HUDEP-2 (cell line): ENCODE data around the gene BNIP5.

Experiments
- DNase-seq, 76 experiments: peaks; one replicate each; lab custom pipeline; 2025; ENCODE audit not compliant: unreplicated experiment in 76 of 76; lab: John Stamatoyannopoulos, UW

Gene BNIP5

DNA sequence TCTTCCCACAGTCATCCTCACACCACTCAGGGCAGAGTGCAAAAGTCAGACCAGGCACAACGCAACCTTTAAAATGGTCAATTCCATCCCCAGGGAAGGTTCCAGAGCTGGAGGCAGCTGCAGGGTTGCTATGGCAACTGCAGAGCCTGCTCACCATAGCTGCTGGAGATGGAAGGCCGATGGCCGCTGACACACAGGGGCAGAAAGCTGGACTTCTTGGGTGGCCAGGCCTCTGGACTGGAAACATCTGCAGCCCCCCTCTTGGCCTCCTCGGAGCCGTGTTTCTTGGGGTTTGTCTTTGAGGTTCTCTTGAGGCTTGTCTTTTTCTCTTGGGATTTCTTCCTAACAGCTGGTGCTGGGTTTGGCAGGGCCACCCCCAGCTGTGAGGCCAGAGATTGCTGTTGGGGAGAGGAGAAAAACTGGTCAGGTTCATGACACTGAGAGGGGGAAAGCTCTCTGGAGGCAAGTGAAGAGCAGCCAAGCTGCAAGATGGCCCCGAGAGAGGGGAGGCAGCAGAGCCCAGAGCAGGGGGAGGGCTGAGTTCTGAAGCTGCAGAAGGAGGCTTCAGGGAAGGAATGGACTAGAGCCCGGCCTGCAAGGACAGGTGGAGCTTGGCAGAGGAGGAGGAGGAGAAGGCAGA, 10.2 kb downstream of the BNIP5 start:
- no peak for DNase-seq

DNA sequence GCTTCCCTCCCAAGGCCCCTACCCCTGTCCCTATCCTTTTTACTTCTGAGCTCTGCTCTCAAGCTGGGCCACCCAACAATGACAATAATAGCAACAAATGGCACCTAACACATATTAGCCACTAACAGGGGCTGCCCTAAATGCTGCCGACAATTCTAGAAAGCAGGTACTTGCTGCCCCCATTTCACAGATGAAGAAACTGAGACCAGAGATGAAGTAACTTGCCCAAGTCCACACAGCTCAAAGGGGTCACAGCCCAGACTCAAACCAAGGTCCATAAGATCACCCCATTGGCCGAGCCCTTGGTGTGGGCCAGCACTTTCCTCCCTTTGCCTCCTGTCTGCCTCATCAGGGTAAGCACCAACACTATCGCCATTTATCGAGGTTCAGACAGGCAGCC, 12.0 kb downstream of the BNIP5 start:
- DNase-seq: no peak

DNA sequence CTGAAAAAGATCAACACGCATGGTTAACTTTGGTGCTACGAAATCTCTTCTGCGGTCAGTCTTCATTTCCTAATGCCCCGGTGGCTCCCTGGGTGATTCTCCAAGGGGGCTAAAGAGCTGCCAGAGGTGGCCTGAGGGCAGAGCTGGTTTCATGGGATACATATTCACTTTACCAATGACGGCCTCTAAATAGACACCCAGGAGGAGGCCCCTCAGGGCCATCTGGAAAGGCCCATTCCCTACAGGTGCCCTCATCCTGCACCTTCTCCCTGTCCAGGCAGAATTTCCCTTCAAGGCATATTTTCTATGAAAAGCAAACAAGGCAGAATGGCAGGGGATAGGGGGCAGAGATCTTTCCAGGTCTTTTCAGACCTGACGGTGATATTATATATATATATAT, 12.5 kb downstream of the BNIP5 start:
- DNase-seq: no peak

DNA sequence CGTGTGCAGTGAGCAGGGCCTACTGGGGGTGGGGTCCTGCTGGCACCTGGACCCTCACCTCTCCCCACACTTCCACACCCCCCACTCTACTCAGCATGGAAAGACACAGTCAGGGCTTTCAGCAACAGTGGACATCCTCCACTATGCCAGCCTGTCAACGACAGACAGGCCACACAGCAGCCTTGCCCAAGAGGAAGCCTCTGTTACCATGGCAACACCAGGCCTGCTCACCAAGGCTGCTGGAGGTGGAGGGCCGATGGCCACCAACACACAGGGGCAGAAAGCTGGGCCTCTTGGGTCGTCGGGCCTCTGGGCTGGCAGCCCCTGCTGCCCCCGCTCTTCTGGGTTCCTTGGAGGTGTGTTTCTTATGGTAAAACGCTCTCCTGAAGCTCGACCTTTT, 13.6 kb downstream of the BNIP5 start:
- DNase-seq: no peak

DNA sequence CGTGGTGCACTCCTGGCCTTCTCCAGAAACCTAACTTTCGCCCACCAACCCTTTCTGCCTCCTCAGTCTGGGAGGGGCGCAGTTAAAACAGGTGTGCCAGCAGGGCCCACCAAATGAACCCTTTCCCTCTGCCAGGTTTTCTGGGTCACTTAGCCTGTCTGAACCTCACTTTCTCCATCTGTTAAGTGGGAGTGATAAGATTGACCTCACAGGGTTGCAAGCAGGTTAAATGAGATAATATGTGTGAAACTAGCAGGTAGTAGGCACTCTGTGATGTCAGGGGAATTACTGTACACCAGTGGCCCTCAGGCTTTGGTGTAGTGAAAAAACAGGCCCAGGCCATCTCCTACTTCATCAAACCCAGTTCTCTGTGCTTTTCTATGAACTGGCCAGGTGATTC, 14.1 kb downstream of the BNIP5 start:
- no peak for DNase-seq

DNA sequence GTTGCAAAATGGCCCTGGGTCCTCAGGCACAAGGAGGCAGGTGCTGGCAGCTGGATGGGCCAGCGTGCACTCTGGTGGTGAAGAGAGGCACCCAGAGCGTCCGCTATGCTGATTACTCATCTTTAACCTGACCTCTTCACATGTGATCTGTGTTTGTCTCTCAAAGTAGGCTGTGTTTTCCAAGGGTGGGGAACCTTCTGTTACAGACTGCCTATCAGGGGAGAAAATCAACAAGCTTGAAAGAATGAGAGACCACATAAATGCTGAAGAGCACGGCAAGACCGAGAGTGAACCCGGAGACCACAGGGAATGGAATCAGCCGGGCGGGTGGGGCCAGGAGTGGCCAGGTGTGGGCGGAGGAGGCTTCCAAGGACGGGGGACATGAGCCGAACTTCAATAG, 16.2 kb downstream of the BNIP5 start:
- peak in 1 of 76 experiments; percentile 20 for DNase-seq

DNA sequence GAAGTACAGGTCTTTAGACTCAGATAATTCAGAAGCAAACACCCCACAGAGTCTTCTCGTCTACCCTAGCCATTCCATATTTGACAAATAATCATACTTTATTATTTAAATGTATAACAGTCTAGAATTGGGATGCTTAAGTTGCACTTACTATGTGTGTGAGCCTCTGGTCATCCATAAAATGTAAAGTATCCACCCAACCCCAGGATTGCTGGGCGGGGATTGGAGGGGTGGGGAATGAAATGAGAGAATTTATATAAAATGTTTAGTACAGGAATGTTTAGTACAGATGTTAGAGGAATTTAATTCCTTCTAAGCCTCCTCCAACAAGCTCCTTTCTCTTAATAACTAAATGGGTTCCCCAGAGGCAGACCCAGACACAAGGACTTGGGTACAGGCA, 16.9 kb downstream of the BNIP5 start:
- no peak for DNase-seq

DNA sequence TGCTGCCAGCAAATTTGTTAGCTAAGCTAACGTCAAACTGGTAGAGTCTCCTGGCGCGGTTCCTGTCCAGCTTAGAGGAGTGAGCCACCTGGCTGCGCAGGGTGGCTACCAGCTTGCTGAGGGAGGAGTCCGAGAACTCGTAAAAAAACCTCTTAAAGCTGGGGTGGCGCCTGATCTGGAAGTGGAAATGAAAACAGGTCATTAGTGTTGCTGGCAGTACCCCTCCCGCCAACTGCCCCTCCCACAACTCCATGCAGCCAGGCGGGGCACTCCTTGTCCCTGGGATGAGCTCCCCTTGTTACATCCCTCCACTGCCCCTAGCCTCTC, 17.3 kb downstream of the BNIP5 start:
- no peak for DNase-seq

DNA sequence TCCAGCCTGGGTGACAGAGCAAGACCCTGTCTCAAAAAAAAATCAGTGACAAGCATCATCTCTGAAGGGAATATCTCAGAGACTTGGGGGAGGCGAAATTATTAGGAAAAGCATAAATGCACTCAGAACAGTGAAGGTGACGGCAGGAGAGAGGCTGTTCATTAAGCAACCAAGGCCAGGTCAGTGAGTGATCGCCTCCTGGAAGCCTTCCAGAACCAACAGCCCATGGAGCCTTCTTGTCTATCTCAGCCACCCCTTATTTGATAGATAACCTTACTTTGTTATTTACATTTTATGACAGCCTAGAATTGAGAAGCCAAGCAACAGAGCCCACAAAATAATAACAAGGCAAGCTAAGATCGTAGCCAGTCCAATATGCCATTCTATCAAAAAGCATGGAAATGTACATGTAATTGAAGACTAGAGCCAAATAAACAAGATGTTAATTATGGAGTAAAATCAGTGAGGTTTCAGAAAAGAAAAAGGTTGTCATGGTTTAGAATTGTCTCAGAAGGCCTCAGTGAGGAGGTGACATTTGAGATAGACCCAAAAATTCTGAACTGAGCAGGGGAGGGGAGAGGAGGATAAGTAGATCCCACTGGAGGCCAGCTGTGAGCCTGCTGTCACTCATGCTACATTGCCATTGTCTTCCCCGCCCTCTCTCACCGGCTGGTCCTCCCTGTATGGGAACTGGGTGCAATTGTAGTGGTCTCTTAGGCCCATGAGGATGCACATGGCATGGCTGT, 17.8 kb downstream of the BNIP5 start:
- DNase-seq: no peak

DNA sequence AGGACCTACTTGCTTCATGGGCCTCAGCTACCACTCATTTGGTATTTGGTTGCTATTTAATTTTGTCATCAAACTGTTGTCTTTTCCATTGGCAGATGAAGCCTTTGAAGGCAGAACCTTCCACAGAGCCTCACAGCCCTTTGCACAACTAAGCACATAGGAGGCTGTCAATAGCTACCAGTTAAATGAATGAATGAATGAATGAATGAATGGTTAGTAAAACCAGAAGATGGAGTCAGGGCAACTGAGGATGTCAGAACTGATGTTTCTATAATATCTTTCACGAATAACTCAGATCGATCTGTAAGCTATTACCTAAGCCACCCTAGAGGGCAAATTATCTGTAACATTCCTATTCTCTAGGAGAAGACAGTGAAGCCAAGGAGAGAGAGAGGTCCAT, 19.1 kb downstream of the BNIP5 start:
- no peak for DNase-seq

DNA sequence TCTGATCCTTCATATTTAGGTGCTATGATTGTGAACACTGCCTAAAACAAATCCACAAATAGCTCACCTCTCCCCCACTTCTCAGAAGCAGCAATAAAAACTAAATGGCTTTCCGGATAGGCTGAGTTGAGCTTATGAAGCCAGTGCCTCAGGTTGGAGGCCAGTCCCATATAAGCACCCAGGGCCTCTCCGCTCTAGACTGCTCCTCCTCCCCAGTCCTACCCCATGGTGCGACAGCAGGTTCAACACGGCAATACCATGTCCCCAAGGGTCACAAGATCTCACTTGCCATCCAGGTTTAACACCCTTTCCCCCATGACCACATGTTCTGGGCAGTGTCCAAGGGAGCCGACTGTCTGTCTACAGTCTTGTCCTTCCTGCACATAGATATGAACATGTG, 20.8 kb downstream of the BNIP5 start:
- no peak for DNase-seq

DNA sequence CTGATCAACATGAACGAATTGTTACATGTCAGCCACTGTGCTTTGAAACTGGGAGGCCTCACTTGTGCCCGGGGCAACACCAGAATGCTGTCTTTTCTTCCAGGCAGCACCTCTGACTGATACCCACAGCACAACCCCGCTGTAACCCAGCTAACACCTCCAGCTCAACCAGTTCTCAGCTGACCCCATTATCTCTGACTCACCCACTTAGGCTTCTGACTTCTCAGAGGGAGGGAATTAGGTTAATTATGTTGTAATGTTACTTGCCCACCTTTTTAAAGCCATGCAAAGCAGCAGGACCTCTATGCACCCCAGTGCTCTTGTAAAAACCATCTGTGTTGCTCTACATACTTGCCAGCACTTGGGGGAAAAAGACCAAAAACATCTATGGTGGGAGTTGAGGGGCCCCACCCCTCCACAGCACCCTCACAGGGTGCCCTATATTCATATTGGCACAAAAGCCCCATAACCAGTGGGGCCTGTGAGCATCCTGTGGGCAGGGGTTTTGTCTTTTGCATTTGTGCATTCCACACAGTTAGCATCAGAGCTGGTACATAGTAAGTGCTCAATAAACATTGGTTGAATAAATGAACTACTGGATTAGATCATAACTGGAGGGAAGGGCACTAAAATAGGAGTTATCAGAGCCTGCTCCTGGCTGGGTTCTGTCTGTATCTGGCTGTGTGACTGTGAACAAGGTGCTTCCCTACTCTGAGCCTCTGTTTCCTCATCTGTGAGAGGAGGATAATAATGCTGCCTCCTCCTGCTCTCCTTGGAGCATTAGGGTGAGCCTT, 22.3 kb downstream of the BNIP5 start:
- no peak for DNase-seq

DNA sequence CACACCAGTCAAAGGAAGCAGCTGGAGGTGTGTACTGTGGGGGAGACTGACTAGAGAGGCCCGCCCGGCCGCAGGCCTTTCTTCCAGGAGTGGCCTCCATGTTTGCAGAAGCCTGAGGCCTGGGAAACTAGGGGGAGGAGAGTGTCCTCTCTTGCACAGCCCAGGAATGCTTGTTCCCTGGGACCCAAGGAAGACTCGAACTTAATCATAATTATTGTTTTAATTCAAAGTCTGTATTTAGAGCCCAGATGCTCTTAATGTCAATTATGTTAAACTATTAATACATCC, 23.1 kb downstream of the BNIP5 start:
- no peak for DNase-seq

DNA sequence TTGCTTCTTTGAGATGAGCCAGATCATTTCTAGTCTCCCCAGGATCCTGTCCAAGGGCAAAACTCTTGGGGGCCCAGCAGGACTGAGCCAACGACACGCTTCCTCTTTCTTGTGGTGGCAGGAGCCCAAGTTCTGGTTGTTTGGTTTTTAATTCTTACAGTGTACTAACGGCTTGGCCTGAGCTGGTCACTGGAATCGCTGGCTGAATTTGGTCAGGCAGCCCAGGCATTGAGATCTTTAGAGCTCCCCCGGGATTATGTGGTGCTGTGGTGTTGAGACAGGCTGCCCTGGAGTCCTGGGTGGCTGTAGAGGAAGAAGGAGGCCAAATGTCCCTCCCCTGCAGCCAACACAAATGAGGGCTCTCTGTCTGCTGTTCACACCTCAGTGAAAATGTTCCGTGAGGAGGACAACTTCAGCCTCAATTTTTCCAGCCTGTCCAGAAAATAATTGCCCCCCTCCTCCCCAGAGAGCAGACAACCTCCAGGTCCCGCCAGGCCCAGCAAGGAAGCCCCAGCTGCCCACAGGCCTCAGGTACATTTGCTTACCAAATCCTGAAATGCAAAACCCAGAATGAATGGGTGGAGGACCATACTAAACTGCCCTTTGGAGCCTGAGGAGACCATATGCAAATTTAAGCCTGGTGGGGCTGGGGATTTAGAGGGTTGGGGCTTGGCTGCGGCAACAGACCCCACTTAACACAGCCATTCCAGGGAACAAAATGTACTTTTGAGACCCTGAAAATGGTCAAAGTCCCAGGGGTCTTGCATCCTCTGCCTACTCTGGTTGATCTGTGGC, 23.6 kb downstream of the BNIP5 start:
- DNase-seq: no peak

DNA sequence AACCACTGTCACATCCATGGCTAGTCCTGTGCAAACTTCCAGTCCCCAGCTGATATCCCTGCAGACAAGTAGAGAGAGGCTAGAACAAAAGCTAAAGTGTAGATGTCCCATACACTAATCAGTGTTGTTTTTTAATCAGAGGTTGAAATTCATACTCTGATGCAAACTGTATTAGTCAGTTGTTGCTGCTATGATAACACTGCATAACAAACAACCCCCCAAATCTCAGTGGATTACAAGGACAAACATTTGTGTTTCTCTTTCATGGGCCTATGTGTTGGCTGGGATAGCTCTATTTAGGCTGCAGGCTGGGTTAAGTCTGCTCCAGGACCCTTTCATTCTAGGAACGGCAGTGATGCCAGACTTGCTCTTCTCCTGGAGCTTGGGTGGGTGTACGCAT, 26.8 kb downstream of the BNIP5 start:
- DNase-seq: no peak

DNA sequence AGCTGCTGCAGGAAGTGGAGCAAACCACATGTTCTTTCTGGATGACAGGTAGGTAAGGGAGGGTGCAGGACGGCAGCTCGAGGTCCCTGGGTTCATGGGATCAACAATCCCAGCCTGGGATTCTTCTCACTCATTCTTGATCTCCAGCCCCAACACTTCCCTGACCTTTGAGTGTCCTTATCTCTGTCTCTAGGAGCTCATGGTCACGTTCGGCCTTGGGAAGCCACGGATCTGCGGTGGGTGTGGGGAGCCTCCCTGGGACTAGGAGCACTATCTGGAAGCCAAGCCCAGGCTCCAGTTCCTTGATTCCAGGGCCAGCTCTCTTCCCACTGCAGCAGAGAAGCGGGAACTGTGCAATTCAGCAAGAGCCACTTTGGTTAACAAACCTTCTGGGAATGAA, 27.5 kb downstream of the BNIP5 start:
- no peak for DNase-seq

DNA sequence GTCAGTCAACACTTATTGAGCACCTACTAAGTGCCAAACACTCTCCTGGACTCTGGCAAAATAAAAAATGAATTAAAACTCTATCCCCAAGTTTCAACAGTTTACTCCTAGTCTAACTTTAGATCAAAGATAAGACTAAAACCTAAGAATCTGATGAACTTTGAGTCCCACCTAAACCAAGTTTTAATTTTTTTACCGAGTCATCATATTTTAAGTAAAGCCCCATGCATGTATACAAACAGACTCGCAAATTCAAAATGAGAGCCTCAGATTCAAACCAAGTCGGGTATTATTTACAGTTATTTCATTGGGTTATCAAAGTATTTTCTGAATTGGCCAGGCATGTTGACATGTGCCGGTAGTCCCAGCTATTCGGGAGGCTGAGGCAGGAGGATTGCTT, 28.2 kb downstream of the BNIP5 start:
- DNase-seq: no peak

DNA sequence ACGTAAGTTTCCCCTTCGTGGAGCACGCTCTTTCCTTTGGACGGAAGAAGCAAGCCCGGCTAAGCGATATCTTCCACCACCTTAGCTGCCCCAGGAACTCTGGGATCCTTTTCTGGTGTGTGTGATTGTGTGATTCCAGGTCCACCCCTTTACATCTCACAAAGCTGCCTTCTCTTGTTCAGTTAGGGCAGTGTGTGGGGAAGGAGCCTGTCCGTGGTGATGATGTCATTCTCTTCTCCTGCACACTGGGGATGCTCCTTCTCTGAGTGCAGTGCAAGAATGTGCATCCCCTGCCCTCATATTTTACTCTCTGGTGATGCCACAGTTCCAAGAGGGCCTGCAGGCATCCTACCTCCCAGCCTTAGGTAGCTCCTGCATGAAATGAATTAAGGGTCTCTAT, 30.3 kb downstream of the BNIP5 start:
- no peak for DNase-seq

DNA sequence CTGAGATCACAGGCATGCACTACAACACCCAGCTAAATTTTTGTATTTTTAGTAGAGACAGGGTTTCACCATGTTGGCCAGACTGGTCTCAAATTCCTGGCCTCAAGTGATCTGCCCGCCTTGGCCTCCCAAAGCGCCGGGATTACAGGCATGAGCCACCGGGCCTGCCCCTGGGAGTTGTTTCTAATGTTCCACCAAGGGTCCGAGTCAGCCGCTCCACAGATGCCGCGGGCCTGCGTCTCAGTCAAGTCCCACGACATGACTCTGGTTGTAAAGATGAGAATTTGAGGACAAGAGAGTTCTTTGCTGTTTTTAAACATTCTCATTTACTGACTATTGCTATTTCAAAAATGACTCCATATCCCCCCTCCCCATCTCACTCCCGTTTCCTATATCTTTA, 30.8 kb downstream of the BNIP5 start:
- no peak for DNase-seq

DNA sequence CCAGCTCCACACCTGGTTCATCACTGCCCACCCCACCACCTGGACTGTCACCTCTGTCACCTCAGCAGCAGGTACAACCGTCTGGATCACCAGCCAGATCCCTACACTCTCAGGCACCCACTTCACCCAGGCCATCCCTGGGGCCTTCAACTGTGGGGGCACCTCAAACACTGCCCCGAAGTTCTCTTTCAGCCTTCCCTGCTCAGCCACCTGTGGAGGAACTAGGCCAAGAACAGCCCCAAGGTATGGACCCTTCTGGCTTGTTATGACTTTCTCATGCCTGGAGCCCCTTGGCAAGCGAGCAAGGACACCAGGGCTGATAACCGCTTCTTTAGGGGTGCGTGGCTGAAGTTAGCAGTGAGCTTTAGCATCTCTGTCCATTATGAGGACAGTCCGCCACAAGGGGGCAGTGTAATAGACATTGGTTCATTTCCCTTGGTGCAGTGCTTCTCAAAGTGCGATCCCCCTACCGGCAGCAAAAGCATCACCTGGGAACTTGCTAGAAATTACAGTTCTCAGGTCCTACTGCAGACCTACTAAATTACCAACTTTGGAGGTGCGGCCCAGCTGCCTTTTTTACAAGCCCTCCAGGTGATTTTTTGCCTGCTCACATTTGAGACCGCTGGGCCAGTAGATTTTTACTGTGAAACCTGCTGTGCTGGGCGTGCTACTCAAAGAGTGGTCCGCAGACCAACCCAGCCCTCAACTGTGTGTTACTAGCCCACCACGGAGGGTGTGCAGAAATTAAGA, 34.3 kb downstream of the BNIP5 start:
- DNase-seq: peak in 74 of 76 experiments; percentile 38 to 96 (median 88)

DNA sequence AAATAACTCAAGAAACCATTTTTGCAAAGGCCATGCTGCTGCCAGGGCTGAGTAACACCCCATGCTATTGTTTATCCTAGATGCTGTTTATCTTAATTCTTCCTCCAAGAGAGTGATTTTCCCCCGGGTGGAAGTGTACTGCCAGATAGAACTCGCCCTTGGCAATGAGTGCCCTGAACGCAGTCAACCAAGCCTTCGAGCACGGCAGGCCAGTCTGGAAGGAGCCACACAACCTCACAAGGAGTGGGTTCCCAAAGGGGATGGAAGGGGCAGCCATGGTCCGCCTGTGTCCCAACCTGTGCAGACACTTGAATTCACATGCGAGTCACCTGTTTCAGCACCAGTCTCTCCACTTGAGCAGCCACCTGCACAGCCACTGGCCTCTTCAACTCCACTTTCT, 34.9 kb downstream of the BNIP5 start:
- no peak for DNase-seq
